GM19397 (cell line): ENCODE data around the gene RPAP2.

Experiments used
- ATAC-seq: cut with Tn5 transposase; IDR thresholded peaks from one replicate; pipeline ENCODE4 v1.9.1; 2021; ENCODE audit warnings: mild to moderate bottlenecking, moderate library complexity; ENCODE audit not compliant: unreplicated experiment

The RPAP2 gene

DNA sequence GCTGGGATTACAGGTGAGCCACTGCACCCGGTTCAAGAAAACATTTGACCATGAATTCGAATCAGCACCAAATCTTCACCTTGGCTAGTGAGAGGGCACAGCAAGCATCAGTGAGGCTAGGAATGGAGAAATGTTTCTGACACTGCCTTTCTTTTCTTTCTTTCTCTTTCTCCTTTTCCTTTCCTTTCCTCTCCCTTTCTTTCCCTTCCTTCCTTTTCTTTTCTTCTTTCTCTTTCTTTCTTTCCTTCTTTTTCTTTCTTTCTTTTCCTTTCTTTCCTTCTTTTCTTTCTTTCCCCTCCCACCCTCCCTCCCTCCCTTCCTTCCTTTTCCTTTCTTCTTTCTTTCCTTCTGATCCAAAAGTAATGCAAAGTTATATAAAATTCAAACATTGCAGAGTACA, 147.0 kb downstream of the RPAP2 start:
- no peak for ATAC-seq

DNA sequence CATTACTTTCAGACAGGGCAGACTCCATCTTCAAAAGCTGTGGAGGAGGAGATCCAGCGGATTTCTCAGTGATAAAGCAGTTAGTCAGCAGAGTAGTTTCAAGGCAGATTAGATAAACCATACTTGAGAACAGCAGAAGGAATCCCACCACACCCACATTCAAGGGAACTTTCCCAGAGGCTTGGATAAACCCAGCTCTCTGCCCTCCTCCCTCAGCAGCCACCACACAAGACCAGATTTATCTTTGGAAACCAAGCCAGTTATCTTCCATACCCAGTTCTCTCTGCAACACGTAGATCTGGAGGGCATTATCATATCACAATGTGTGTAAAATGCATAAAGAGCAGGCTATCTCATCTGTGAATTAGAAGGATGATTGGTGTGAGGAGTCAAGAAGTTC, 147.7 kb downstream of the RPAP2 start:
- no peak for ATAC-seq

- ATAC-seq: no peak
Observed at GRCh38 chr1:92447033-92447681, 148.3 kb downstream of the RPAP2 start.

GRCh38 chr1:92447976-92448375, 149.1 kb downstream of the RPAP2 start:
- no peak for ATAC-seq
